OCI-LY3 (cell line): ENCODE data around the gene DNAI2.

ENCODE experiments used
- H2AFZ ChIP-seq: fragments of 200-600, 300-600 bp; shearing (Covaris generic); 2 replicates; pipeline ENCODE4 v1.6.0; 2014; ENCODE audit warnings: antibody characterized with exemption, low read depth, low read length
- H3K27ac ChIP-seq: fragments of 200-600, 300-600 bp; sonication (generic); 2 replicates; pipeline ENCODE4 v1.5.1; 2014; ENCODE audit warnings: mild to moderate bottlenecking, low read length, moderate library complexity, mixed read lengths
- H3K27me3 ChIP-seq: fragments of 200-600, 300-600 bp; sonication (generic); 2 replicates; pipeline ENCODE4 v1.6.1; 2014; ENCODE audit warnings: low read depth, low read length, mixed read lengths
- H3K36me3 ChIP-seq: fragments of 200-600, 300-600 bp; sonication (generic); replicated peaks from 2 replicates; pipeline ENCODE3; 2014; ENCODE audit warnings: low read depth, low read length, mixed read lengths
- H3K4me1 ChIP-seq: fragments of 300-600, 200-600 bp; sonication (generic); 2 replicates; pipeline ENCODE4 v1.6.1; 2014; ENCODE audit warnings: low read length, mixed read lengths
- H3K4me2 ChIP-seq: fragments of 200-600, 300-600 bp; sonication (generic); 2 replicates; pipeline ENCODE4 v1.6.1; 2014; ENCODE audit warnings: low read length, mixed read lengths
- H3K4me3 ChIP-seq: fragments of 300-600, 200-600 bp; sonication (generic); 2 replicates; pipeline ENCODE4 v1.5.1; 2014; ENCODE audit warnings: antibody characterized with exemption, mild to moderate bottlenecking, low read length, moderate library complexity
- H3K79me2 ChIP-seq: fragments of 300-600, 200-600 bp; shearing (Covaris generic); 2 replicates; pipeline ENCODE4 v1.6.1; 2014; ENCODE audit warnings: mild to moderate bottlenecking, low read length, mixed read lengths
- H3K9ac ChIP-seq: fragments of 300-600, 200-600 bp; shearing (Covaris generic); 2 replicates; pipeline ENCODE4 v1.6.0; 2014; ENCODE audit warnings: mild to moderate bottlenecking, low read length, moderate library complexity
- H3K9me3 ChIP-seq: fragments of 200-600, 300-600 bp; shearing (Covaris generic); 2 replicates; pipeline ENCODE4 v1.6.1; 2014; ENCODE audit warnings: low read length, mixed read lengths; ENCODE audit not compliant: insufficient read depth
- H4K20me1 ChIP-seq: fragments of 200-600, 300-600 bp; sonication (generic); 2 replicates; pipeline ENCODE4 v1.6.1; 2016; ENCODE audit warnings: low read length, mixed read lengths; ENCODE audit not compliant: insufficient read depth
- CTCF ChIP-seq: fragments of 200-600, 300-600 bp; sonication (generic); IDR thresholded peaks from 2 replicates; pipeline ENCODE4 v1.5.1; 2014; ENCODE audit warnings: antibody characterized with exemption, low read length, low read depth
- EZH2phosphoT487 ChIP-seq: fragments of 200-600 bp; shearing (Covaris generic); IDR thresholded peaks from 2 replicates; pipeline ENCODE4 v1.6.1; 2018; ENCODE audit warnings: antibody characterized with exemption, mixed run types, low read depth

Gene DNAI2

DNA sequence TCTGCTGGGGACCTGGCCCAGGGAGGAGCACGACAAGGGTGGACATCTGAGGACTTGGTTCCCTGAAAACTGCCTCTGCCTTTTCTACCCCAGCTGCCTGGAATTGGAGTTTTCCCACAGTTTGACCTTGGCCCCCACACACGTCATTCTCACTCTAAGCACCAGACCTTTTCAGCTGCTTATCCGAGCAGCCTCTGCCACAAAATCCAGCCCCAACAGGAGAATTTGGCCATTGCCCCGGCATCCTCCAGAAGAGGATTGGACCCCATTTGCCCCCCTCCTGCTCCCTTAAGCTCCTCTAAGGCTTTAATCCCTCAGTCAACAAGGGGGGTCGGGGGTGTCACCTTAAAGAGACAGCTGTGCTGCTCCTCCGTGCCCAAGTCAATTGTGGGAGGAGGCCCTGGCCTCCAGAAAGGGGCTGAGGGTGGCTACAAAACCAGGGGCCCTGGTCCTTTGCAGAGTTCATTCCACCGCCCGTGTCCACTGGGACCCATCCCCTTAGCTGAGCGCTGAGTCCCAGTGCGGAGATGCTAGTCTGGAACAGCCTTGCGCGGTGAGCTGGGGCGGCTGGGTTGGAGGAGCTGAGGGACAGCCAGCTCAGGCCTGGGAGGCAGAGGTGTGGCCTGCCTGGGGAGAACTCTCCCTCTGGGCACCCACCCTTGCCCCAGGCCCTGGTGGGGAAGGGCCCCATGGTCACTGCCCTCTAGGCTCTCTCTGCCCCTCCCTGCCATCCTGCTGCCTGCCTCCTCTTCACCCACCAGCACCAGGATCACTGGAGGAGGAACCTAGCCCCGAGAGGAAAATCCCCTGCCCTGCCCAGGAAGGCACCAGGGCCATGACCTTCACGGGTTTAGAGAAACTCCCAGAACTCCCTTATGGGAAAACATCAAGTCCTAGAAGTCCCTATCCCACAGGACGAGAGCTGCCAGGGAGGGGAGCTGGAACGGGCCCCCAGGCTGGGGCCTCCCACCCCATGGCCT, 41.8 kb upstream of the DNAI2 start:
- H3K9ac ChIP-seq: no peak overlapping the region
- H2AFZ ChIP-seq: no peak overlapping the region
- no peaks in the 10 kb centered on the region for H3K79me2 ChIP-seq
- H3K4me2 ChIP-seq: no peak overlapping the region
- H4K20me1 ChIP-seq: no peaks in the 10 kb centered on the region
- no peaks in the 10 kb centered on the region for H3K36me3 ChIP-seq
- H3K4me3 ChIP-seq: no peak overlapping the region
- H3K4me1 ChIP-seq: no peaks in the 10 kb centered on the region
- TF ChIP-seq CTCF (no peak), EZH2phosphoT487 (no peak)
- H3K27me3 ChIP-seq: no peaks in the 10 kb centered on the region
- H3K27ac ChIP-seq: no peak overlapping the region
- H3K9me3 ChIP-seq: no peaks in the 10 kb centered on the region

DNA sequence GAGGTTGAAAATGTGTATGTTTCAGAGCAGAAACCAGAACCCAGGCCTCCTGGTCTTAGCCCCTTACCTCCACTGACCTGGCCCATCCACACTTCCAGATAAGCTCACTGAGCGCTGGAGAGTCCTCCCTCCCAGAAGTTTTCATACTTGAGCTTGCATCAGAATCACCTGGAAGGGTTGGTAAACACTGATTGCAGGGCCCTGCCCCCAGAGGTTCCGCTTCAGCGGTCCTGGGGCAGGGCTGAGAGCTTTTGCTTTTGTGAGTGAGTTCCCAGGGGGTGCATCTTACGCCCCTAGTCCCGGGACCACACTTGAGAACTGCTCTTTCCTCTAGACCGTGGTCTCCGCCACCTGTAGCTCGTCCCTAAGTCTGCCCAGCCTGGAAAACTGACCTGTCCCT, 40.1 kb upstream of the DNAI2 start:
- TF ChIP-seq CTCF: no peak
- TF ChIP-seq EZH2phosphoT487: no peak
- no peaks in the 10 kb centered on the region for H3K79me2 ChIP-seq
- no peaks in the 10 kb centered on the region for H3K9me3 ChIP-seq
- H3K4me3 ChIP-seq: no peak overlapping the region
- no peak overlapping the region for H2AFZ ChIP-seq
- no peaks in the 10 kb centered on the region for H4K20me1 ChIP-seq
- no peak overlapping the region for H3K4me2 ChIP-seq
- no peak overlapping the region for H3K27ac ChIP-seq
- no peak overlapping the region for H3K9ac ChIP-seq
- no peaks in the 10 kb centered on the region for H3K4me1 ChIP-seq
- no peaks in the 10 kb centered on the region for H3K27me3 ChIP-seq
- no peaks in the 10 kb centered on the region for H3K36me3 ChIP-seq

- H3K9me3 ChIP-seq: no peaks in the 10 kb centered on the region
These were observed 39.5 kb upstream of the DNAI2 start for GRCh38 chr17:74234486-74234885.

More at GRCh38 chr17:74234486-74234885, 39.5 kb upstream of the DNAI2 start:
- Histone ChIP-seq H3K36me3 (no peaks in the 10 kb centered on the region), H2AFZ (no peak overlapping the region), H3K9ac (no peak overlapping the region), H3K4me3 (no peak overlapping the region), H3K4me1 (no peaks in the 10 kb centered on the region), H4K20me1 (no peaks in the 10 kb centered on the region), H3K27ac (no peak overlapping the region), H3K27me3 (no peaks in the 10 kb centered on the region), H3K79me2 (no peaks in the 10 kb centered on the region), H3K4me2 (no peak overlapping the region)
- TF ChIP-seq CTCF (no peak), EZH2phosphoT487 (no peak)
